Measurements from ENCODE around the gene CENPX. TPM values are rescaled to one million over a fixed set of nuclear protein-coding genes. Genes with fewer than 3 reads are reported as not detected.
"Not testable (repeated sequence)": the region's sequence is repeated elsewhere in the genome, so short reads cannot be mapped to it uniquely, and the experiment has no call there.

Gene CENPX
- polyA plus RNA-seq, 1 experiment = 57.0 TPM

DNA sequence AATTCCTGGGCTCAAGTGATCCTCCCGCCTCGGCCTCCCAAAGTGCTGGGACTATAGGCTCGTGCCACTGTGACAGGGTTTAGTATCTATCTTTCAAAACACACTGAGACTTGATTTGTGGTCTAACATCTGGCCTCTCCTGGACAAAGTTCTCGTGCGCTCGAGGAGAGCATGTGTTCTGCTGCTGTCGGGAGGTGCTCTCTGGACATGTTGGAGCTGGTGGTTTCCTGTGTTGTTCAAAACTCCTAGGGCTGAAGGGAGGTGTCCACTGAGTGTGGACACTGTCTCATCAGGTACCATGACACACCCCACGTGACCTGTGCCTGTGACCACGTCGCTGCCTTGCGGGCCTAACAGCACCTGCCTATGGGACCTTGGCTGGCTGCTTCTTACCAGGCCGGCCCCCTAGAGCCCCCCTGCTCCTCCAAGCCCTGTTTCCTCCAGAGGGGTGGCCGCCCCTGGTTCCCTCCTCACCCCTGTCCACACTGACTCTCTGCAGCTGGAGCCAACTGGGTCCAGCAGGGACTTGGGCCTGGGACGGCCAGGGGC lies 23.3 kb upstream of the CENPX start:
- H3K36me3 ChIP-seq (ENCODE audit: control insufficient read depth, insufficient read depth, low read length) = peaks cover 20% of the 10 kb centered on the region
- TF ChIP-seq, protein P1, sequence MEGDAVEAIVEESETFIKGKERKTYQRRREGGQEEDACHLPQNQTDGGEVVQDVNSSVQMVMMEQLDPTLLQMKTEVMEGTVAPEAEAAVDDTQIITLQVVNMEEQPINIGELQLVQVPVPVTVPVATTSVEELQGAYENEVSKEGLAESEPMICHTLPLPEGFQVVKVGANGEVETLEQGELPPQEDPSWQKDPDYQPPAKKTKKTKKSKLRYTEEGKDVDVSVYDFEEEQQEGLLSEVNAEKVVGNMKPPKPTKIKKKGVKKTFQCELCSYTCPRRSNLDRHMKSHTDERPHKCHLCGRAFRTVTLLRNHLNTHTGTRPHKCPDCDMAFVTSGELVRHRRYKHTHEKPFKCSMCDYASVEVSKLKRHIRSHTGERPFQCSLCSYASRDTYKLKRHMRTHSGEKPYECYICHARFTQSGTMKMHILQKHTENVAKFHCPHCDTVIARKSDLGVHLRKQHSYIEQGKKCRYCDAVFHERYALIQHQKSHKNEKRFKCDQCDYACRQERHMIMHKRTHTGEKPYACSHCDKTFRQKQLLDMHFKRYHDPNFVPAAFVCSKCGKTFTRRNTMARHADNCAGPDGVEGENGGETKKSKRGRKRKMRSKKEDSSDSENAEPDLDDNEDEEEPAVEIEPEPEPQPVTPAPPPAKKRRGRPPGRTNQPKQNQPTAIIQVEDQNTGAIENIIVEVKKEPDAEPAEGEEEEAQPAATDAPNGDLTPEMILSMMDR (IDR thresholded peaks at IDR 0.05; ENCODE audit: insufficient read depth, low read depth, low read length) = no peak
- no peak for DNase-seq (ENCODE audit: low read depth)
- ChIA-PET POLR2A (no interaction called here), CTCF (interaction anchor here (1.9 kb wide), 1 partner anchor 8 kb away, joined by 5 read pairs; the partner anchor contains the start of gene DCXR)
- H3K4me3 ChIP-seq (ENCODE audit: low read depth, low read length) = no peak overlapping the region
- H3K27me3 ChIP-seq (ENCODE audit: control insufficient read depth, insufficient read depth, low read length) = no peaks in the 10 kb centered on the region

GRCh38 chr17:82043507-82043906 lies 20.8 kb upstream of the CENPX start:
- Histone ChIP-seq H3K36me3 (ENCODE audit: control insufficient read depth, insufficient read depth, low read length) (peaks cover 8% of the 10 kb centered on the region), H3K27me3 (ENCODE audit: control insufficient read depth, insufficient read depth, low read length) (no peaks in the 10 kb centered on the region), H3K4me3 (ENCODE audit: low read depth, low read length) (no peak overlapping the region)
- TF ChIP-seq, protein P1 (IDR thresholded peaks at IDR 0.05; ENCODE audit: insufficient read depth, low read depth, low read length) = no peak
- POLR2A ChIA-PET = no interaction called here
- CTCF ChIA-PET = interaction anchor here (1.2 kb wide), 1 partner anchor 23 kb away, joined by 3 read pairs; no protein-coding TSS in a partner anchor
- DNase-seq (ENCODE audit: low read depth) = no peak

DNA sequence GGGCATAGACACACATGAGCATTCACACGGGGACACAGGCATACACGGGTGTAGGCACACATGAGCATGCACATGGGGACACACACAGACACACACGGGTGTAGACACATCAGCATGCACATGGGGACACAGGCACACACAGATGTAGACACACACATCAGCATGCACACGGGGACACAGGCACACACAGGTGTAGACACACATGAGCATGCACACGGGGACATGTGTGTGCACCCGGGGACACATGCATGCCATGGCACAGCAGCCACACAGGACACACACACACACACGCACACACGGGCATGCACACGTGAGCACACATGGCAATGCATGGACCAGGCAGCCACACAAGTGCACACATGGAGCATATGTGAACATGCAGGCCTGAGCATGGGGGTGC lies 20.0 kb upstream of the CENPX start:
- Histone ChIP-seq H3K27me3 (ENCODE audit: control insufficient read depth, insufficient read depth, low read length) (no peaks in the 10 kb centered on the region), H3K4me3 (ENCODE audit: low read depth, low read length) (no peak overlapping the region), H3K36me3 (ENCODE audit: control insufficient read depth, insufficient read depth, low read length) (peaks cover 1% of the 10 kb centered on the region)
- POLR2A ChIA-PET = no interaction called here
- no peak for DNase-seq (ENCODE audit: low read depth)
- TF ChIP-seq, protein P1 (IDR thresholded peaks at IDR 0.05; ENCODE audit: insufficient read depth, low read depth, low read length) = no peak
- CTCF ChIA-PET = interaction anchor here (1.2 kb wide), 1 partner anchor 22 kb away, joined by 3 read pairs; no protein-coding TSS in a partner anchor

DNA sequence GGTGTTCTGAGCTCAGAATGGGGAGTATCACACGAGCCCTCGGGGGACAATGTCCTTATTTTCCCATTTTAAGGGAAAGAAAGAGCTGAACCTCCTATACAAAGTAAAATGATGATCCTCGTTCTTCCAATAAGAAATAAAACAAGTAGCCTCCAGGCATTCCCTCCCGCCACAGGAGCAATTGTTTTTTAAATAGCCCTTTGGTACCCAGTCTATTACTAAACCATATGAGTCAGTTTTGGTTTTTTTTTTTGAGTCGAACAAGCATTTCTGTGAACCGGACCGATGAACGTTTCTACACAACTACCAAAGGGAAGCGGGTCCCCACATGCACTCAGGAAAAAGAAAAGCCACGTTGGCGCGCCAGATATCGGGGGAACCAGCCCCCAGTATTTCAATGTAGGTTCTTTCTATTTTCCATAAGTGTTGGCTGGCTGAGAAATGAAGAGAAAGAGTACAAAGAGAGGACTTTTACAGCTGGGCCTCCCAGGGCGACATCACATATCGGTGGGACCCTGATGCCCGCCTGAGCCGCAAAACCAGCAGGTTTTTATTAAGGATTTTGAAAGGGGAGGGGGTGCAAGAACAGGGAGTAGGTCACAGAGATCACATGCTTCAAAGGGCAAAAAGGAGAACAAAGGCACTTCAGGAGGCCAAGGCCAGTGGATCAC lies 18.6 kb upstream of the CENPX start:
- DNase-seq (ENCODE audit: low read depth) = no peak
- CTCF ChIA-PET = interaction anchor here (1.5 kb wide), 1 partner anchor 11 kb away, joined by 6 read pairs; no protein-coding TSS in a partner anchor

DNA sequence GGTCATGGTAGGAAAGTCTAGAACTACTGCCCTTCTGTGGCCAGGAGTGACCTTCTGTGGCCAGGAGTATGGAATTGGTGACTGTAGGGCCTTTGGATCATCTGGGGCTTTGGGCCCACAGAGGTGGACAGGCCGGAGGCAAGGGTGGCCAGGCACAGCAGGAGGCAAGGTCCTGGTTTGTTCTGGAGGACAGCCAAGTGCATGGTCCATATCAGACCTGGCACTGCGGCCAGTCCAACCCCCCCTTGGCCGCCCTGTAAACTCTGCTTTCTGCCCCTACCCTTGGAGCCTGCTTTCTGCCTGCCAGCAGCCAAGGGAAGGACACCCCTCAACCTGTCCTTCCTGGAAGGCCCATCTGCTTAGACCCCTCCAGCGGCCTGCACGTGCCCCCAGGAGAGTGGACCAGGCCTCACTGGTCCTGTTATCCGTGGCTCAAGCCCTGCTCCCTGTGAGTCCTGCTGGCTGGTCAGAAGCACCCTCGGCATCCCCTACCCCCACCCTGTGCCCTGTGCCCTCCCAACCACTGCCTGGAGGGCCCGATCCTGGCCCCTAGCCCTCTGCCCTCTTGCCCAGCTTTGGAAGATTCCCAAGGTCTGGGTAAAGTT lies 17.1 kb upstream of the CENPX start:
- CTCF ChIA-PET = interaction anchor here (0.6 to 5.0 kb wide), 4 partner anchors 9 to 59 kb away, joined by 3 to 23 read pairs (median 7); no protein-coding TSS in a partner anchor
- TF ChIP-seq, protein P1 (IDR thresholded peaks at IDR 0.05; ENCODE audit: insufficient read depth, low read depth, low read length) = no peak
- no peak overlapping the region for H3K4me3 ChIP-seq (ENCODE audit: low read depth, low read length)
- no peaks in the 10 kb centered on the region for H3K36me3 ChIP-seq (ENCODE audit: control insufficient read depth, insufficient read depth, low read length)
- POLR2A ChIA-PET = no interaction called here
- no peak for DNase-seq (ENCODE audit: low read depth)
- no peaks in the 10 kb centered on the region for H3K27me3 ChIP-seq (ENCODE audit: control insufficient read depth, insufficient read depth, low read length)

More for the DNA sequence above, 18.6 kb upstream of the CENPX start:
- Histone ChIP-seq H3K4me3 (ENCODE audit: low read depth, low read length) (no peak overlapping the region), H3K27me3 (ENCODE audit: control insufficient read depth, insufficient read depth, low read length) (no peaks in the 10 kb centered on the region), H3K36me3 (ENCODE audit: control insufficient read depth, insufficient read depth, low read length) (no peaks in the 10 kb centered on the region)
- POLR2A ChIA-PET = no interaction called here
- TF ChIP-seq, protein P1 (IDR thresholded peaks at IDR 0.05; ENCODE audit: insufficient read depth, low read depth, low read length) = no peak

DNA sequence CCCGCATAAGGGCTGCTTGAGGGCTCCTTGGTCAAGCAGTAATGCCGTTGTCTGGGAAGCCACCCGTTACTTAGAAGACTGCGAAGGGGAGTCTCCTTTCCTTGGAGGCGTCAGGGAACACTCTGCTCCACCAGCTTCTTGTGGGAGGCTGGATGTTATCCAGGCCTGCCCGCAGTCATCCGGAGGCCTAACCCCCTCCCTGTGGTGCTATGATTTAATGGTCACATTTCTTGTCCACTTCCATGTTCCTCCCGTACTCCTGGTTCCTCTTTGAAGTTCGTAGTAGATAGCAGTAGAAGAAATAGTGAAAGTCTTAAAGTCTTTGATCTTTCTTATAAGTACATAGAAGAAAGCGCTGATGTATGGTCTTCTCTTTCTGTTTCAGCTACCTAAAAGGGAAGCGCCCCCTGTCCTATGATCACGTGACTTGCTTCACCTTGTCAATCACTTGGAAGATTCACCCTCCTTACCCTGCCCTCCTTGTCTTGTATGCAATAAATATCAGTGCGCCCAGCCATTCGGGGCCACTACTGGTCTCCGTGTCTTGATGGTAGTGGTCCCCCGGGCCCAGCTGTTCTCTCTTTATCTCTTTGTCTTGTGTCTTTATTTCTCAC lies 16.2 kb upstream of the CENPX start:
- H3K4me3 ChIP-seq (ENCODE audit: low read depth, low read length); H3K36me3 ChIP-seq (ENCODE audit: control insufficient read depth, insufficient read depth, low read length); POLR2A ChIA-PET; DNase-seq (ENCODE audit: low read depth); H3K27me3 ChIP-seq (ENCODE audit: control insufficient read depth, insufficient read depth, low read length): not testable (repeated sequence)
- CTCF ChIA-PET = interaction anchor here (1.6 to 5.0 kb wide), 4 partner anchors 9 to 115 kb away, joined by 8 to 23 read pairs (median 12); partner anchors contain the start of gene NOTUM
